HG03520 (cell line): Measurements from ENCODE around the gene MTMR3.

ENCODE experiments used
- ATAC-seq: cut with Tn5 transposase; IDR thresholded peaks from one replicate; pipeline ENCODE4 v1.9.1; 2021; ENCODE audit warnings: mild to moderate bottlenecking, moderate library complexity; ENCODE audit not compliant: unreplicated experiment

The MTMR3 gene

GRCh38 chr22:30079952-30080533, 197.1 kb downstream of the MTMR3 start, which contains the start of gene HORMAD2:
HORMAD2 (plus strand) TSS chr22:30080464; CDS start chr22:30093953, 13,489 bp downstream.
- no peak for ATAC-seq
